Measurements from ENCODE around the gene FXYD2. TPM values are rescaled to one million over a fixed set of nuclear protein-coding genes. Genes with fewer than 3 reads are reported as not detected.

The FXYD2 gene
- total and polyA plus RNA-seq, 2 of the 4 experiments (the other 2 are of a cell fraction): 0.09 TPM; not detected in 1

DNA sequence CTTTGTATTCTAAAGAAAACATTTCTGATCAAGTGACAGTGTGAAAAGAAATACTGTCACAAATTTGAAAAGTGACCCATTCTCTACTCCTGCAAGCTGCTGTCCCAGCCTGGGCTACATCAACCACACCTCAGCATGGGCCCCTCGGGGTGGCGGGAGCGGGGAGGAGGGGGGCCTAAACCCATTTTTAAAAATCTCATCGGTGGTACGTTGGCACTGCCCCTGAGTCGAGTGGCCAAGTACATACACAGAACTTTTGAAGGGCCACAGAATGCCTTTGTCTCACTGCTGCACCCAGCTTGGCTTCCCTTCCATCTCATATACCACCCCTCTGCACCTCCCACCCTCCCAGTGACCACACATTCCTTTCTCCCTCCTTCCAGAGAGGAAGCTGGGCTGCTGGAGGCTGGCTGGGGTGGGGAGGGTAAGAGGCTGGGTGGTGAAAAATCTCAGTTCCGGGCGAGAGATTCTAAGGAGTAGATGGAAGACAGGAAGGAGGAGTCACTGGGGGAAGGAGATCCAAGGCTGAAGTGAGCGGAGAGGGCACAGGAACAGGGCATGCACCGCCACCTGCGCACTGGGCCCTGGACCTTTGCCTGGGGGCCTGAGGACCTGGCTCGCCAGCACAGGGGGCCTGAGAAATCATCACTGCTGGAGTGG is 30.8 kb upstream of the FXYD2 start:
- no peak overlapping the region for H3K27ac ChIP-seq (ENCODE audit: insufficient read depth, low read length)
- no peak overlapping the region for H3K56ac ChIP-seq (ENCODE audit: extremely low read depth, insufficient read depth, low read length)
- CTCF ChIA-PET: no interaction called here
- no TSS peak for BruUV-seq (replicated peaks)
- H3K4me3 ChIP-seq (ENCODE audit: insufficient read depth, low read depth, low read length): no peak overlapping the region
- no peak overlapping the region for H2AK9ac ChIP-seq (replicated peaks; ENCODE audit: low read depth, low read length, poor library complexity)
- no peak overlapping the region for H4K5ac ChIP-seq (ENCODE audit: low read depth, low read length)
- no peak overlapping the region for H2BK15ac ChIP-seq (ENCODE audit: low read depth, low read length)
- no peak overlapping the region for H2BK5ac ChIP-seq (ENCODE audit: low read depth, low read length, poor library complexity, severe bottlenecking)
- DNase-seq: no peak
- H2BK20ac ChIP-seq (ENCODE audit: low read depth, low read length): no peak overlapping the region
- no peak overlapping the region for H2AK5ac ChIP-seq (ENCODE audit: low read depth, low read length)
- H2BK120ac ChIP-seq (ENCODE audit: low read depth, low read length): no peak overlapping the region
- no peak overlapping the region for H4K91ac ChIP-seq (ENCODE audit: insufficient read depth, low read depth, low read length)
- WGBS, 2 experiments (ENCODE audit: extremely low coverage in 2 of 2, insufficient read length in 1 of 2): 18% methylated on average over 5 of the region's 12 CpGs; no CpG with 5 or more reads in 1 of the 2 experiments
- peaks cover 8% of the 10 kb centered on the region for H3K27me3 ChIP-seq (ENCODE audit: control insufficient read depth, insufficient read depth, low read length)
- in situ Hi-C loops (cut with MboI; ENCODE audit: low sequenced_read_pairs): no loop called here
- no peak overlapping the region for H3K4ac ChIP-seq (ENCODE audit: low read depth, low read length)
- TF ChIP-seq RCOR1 (IDR thresholded peaks at IDR 0.05; ENCODE audit: insufficient replicate concordance, low read length) (no peak), ELK1 (IDR thresholded peaks at IDR 0.05; ENCODE audit: borderline replicate concordance, low read depth, low read length) (no peak), MAFK (IDR thresholded peaks at IDR 0.05; ENCODE audit: low read depth, low read length) (no peak), RAD21 (IDR thresholded peaks at IDR 0.05; ENCODE audit: low read length) (no peak)
- H3K4me1 ChIP-seq (ENCODE audit: control insufficient read depth, insufficient read depth, low read length): no peaks in the 10 kb centered on the region
- intact Hi-C loops (cut with micrococcal nuclease): no loop called here
- no peak overlapping the region for H2AFZ ChIP-seq (replicated peaks; ENCODE audit: low read length, poor library complexity)
- dilution Hi-C loops (cut with HindIII; ENCODE audit: low sequenced_read_pairs, unreplicated experiment): no loop called here
- H3K9me1 ChIP-seq (ENCODE audit: insufficient read depth, low read length): no peaks in the 10 kb centered on the region
- no peak for ATAC-seq (ENCODE audit: low read depth)
- H3K18ac ChIP-seq (ENCODE audit: low read depth, low read length): no peak overlapping the region
- no peak overlapping the region for H4K8ac ChIP-seq (ENCODE audit: low read depth in 2 of 2, low read length in 2 of 2)
- no peaks in the 10 kb centered on the region for H3K79me1 ChIP-seq (ENCODE audit: low read depth in 1 of 2, low read length in 2 of 2)
- no peak overlapping the region for H3K9ac ChIP-seq (ENCODE audit: low read depth, low read length)
- no peaks in the 10 kb centered on the region for H3K36me3 ChIP-seq (ENCODE audit: control insufficient read depth, insufficient read depth, low read length)
- H3K4me2 ChIP-seq (ENCODE audit: low read depth, low read length): no peak overlapping the region
- H3K23ac ChIP-seq (ENCODE audit: low read depth, low read length): no peak overlapping the region
- no peaks in the 10 kb centered on the region for H3K9me3 ChIP-seq (ENCODE audit: control insufficient read depth, insufficient read depth, low read length)
- no peak overlapping the region for H3K14ac ChIP-seq (replicated peaks; ENCODE audit: low read depth, low read length)
- POLR2A ChIA-PET (ENCODE audit: unreplicated experiment): no interaction called here
- H4K20me1 ChIP-seq (ENCODE audit: insufficient read depth, low read length): no peaks in the 10 kb centered on the region

Measured in IMR-90 (cell line).